Uterus (tissue), 4 donors: Measurements from ENCODE around the gene SKAP1. TPM values are rescaled to one million over a fixed set of nuclear protein-coding genes. Genes with fewer than 3 reads are reported as not detected.
"Not testable (repeated sequence)": the region's sequence is repeated elsewhere in the genome, so short reads cannot be mapped to it uniquely, and the experiment has no call there.

Experiments
- DNase-seq, 2 donors: peaks; one replicate each; pipeline ENCODE4 v3.0.0-alpha.2; 2019 to 2020
- H3K27ac ChIP-seq, 2 donors: fragments of 200-600 bp; sonication (generic); 1 replicate in 1 of 2; 2 replicates in 1 of 2; pipeline ENCODE4 v1.5.1; 2016 to 2018
- H3K27me3 ChIP-seq, 2 donors: fragments of 200-600 bp; sonication (generic); one replicate each; pipeline ENCODE4 v1.5.1; 2018 to 2019; ENCODE audit warnings: control low read depth in 1 of 2
- H3K36me3 ChIP-seq, 2 donors: fragments of 200-600 bp; sonication (generic); one replicate each; pipeline ENCODE4 v1.5.1; 2019; ENCODE audit warnings: control low read depth in 1 of 2
- H3K4me1 ChIP-seq, 2 donors: fragments of 200-600 bp; sonication (generic); one replicate each; pipeline ENCODE4 v1.5.1; 2018 to 2019; ENCODE audit warnings: control low read depth in 1 of 2
- H3K4me3 ChIP-seq, 2 donors: fragments of 200-600 bp; sonication (generic); 1 replicate in 1 of 2; 2 replicates in 1 of 2; pipeline ENCODE4 v1.5.1; 2018 to 2019; ENCODE audit warnings: mild to moderate bottlenecking in 1 of 2
- H3K9me3 ChIP-seq, 2 donors: fragments of 200-600 bp; sonication (generic); one replicate each; pipeline ENCODE4 v1.5.1; 2019; ENCODE audit warnings: control low read depth in 1 of 2
- CTCF ChIP-seq, 4 experiments: fragments of 200-600 bp in 2 of 4; fragments of 450-650 bp in 2 of 4; sonication (generic) in 2 of 4; IDR thresholded peaks; one replicate each; pipeline ENCODE4 v1.5.1; 2016 to 2019; ENCODE audit warnings: antibody characterized with exemption in 4 of 4, mild to moderate bottlenecking in 2 of 4, moderate library complexity in 1 of 4
- POLR2A ChIP-seq, 2 donors: fragments of 450-650 bp; IDR thresholded peaks; one replicate each; pipeline ENCODE4 v1.6.1; 2016; ENCODE audit warnings: antibody characterized with exemption in 2 of 2, mild to moderate bottlenecking in 1 of 2, moderate library complexity in 1 of 2
- intact Hi-C: fragments of 100-400 bp; cut with DNase I; formaldehyde crosslinking; loops from one replicate; pipeline ENCODE4 v1.15.1; 2023; ENCODE audit warnings: low total_unique reads
- total RNA-seq, 4 donors: library from RNA; depleted of rRNA in 3 of 4; stranded (reverse); fragments of >200 nt in 3 of 4; gene quantifications; one replicate each; pipeline versions ENCODE4 v1.1.0 to v1.2.4, GENCODE V29; 2014 to 2023
- donor health status: DM: yes; HTN: yes; CAD: no.

Gene SKAP1
- total RNA-seq, 4 donors from 2014 or later = 0.51 to 2.4 (median 1.9) TPM; not detected in 1

GRCh38 chr17:48413613-48414405 is 16.2 kb downstream of the SKAP1 start:
- TF ChIP-seq CTCF (IDR thresholded peaks at IDR 0.05) (no peak), POLR2A (IDR thresholded peaks at IDR 0.05) (no peak)
- intact Hi-C loops = no loop called here

GRCh38 chr17:48412841-48413240 is 17.2 kb downstream of the SKAP1 start:
- H3K27ac ChIP-seq = no peak overlapping the region
- TF ChIP-seq POLR2A (IDR thresholded peaks at IDR 0.05) (no peak), CTCF (IDR thresholded peaks at IDR 0.05) (no peak)
- no peaks in the 10 kb centered on the region for H3K36me3 ChIP-seq
- intact Hi-C loops = no loop called here
- H3K9me3 ChIP-seq = no peaks in the 10 kb centered on the region
- no peak for DNase-seq
- H3K4me3 ChIP-seq = no peak overlapping the region
- peaks cover 0 to 18% of the 10 kb centered on the region in 2 donors for H3K27me3 ChIP-seq
- H3K4me1 ChIP-seq = no peaks in the 10 kb centered on the region

More at GRCh38 chr17:48413613-48414405, 16.2 kb downstream of the SKAP1 start:
- Histone ChIP-seq H3K27ac (no peak overlapping the region), H3K4me1 (no peaks in the 10 kb centered on the region), H3K27me3 (peaks cover 0 to 18% of the 10 kb centered on the region in 2 donors), H3K4me3 (no peak overlapping the region), H3K36me3 (no peaks in the 10 kb centered on the region), H3K9me3 (no peaks in the 10 kb centered on the region)
- DNase-seq = no peak

GRCh38 chr17:48410821-48411220 is 19.2 kb downstream of the SKAP1 start:
- H3K4me1 ChIP-seq, DNase-seq, H3K9me3 ChIP-seq, H3K4me3 ChIP-seq, intact Hi-C loops, H3K27ac ChIP-seq, H3K36me3 ChIP-seq: not testable (repeated sequence)
- peaks cover 0 to 18% of the 10 kb centered on the region in 2 donors for H3K27me3 ChIP-seq

GRCh38 chr17:48409607-48410006 is 20.4 kb downstream of the SKAP1 start:
- TF ChIP-seq POLR2A (IDR thresholded peaks at IDR 0.05) (no peak), CTCF (IDR thresholded peaks at IDR 0.05) (no peak)
- H3K27ac ChIP-seq = no peak overlapping the region
- H3K4me3 ChIP-seq = no peak overlapping the region
- intact Hi-C loops = no loop called here
- peaks cover 0 to 18% of the 10 kb centered on the region in 2 donors for H3K27me3 ChIP-seq
- H3K4me1 ChIP-seq = no peaks in the 10 kb centered on the region
- DNase-seq = no peak
- H3K9me3 ChIP-seq = no peaks in the 10 kb centered on the region
- H3K36me3 ChIP-seq = no peaks in the 10 kb centered on the region

- Histone ChIP-seq H3K36me3 (no peaks in the 10 kb centered on the region), H3K27me3 (peaks cover 0 to 19% of the 10 kb centered on the region in 2 donors), H3K27ac (no peak overlapping the region), H3K4me1 (no peaks in the 10 kb centered on the region), H3K9me3 (no peaks in the 10 kb centered on the region), H3K4me3 (no peak overlapping the region)
- DNase-seq = no peak
- intact Hi-C loops = no loop called here
- no peak for TF ChIP-seq POLR2A (IDR thresholded peaks at IDR 0.05)
- TF ChIP-seq CTCF (IDR thresholded peaks at IDR 0.05) = no peak
These were observed 23.0 kb downstream of the SKAP1 start for GRCh38 chr17:48406936-48407567.
